GM12872 (cell line): ENCODE results near the gene RNF4.

Source experiments
- CTCF ChIP-seq: IDR thresholded peaks from 3 replicates; pipeline ENCODE4 v1.5.1; 2011; ENCODE audit warnings: low read depth, mild to moderate bottlenecking, low read length, moderate library complexity; ENCODE audit not compliant: insufficient read depth

Gene RNF4

DNA sequence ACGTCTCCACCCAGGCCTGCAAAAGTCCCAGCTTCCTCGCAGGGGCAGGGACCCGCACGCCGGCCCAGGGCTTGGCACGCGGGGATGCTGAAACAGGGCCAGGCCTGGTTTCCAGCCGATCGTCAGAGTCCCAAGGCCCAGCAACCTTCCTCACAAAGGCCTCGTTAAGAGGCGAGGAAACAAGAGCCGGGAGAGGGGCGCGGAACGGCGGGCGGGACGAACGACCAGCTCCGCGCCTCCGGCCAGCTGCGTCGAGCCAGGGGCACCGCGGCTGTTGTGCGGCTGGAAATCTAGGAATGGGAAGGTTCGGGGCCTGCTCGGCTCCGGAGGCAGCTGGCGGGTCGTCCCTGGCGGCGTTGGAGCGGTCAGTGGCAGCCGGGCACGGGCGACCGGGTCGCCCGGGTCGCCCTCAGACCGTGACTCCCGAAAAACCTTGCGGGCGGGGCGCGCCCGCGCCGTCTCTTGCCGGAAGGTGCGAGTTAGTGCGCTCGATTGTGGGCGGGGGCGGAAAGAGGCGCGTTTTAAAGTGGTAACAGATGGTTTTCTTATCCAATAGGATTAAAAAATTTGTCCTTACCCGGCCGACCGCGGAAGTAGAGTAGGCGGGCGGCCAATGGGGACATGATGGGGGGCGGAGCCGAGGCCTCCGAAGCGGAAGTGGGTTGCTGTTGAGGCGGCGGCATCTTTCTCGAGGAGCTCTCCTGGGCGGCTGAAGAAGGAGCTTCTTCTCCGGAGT lies at the start of gene RNF4:
Gene RNF4 (plus strand): TSS at position 651 of the 736 bp plus-strand sequence. CDS start 21,388 bp downstream, outside the sequence.
- TF ChIP-seq CTCF, result no peak

DNA sequence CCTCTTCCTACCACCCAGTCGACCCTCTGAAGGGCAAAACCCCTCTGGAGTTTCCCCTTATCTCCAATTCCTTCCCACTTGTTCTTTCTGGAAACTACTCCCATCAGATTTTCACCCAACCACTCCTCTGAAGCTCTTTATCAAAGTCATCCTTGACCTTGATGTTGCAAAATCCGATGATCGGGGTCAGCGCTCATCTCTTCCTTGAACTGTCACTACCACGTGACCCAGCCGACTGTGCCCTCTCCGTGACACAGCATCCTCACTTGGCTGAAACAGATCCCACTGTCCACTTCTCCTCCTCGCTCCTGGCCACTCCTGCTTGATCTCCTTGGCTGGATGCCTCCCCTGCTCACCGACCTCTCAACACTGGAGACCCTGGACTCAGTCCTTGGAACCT lies 49.1 kb upstream of the RNF4 start:
- no peak for TF ChIP-seq CTCF

- no peak for TF ChIP-seq CTCF
Measured at GRCh38 chr4:2421928-2422327, 47.0 kb upstream of the RNF4 start.

GRCh38 chr4:2423066-2423465 lies 45.8 kb upstream of the RNF4 start:
- TF ChIP-seq CTCF, result no peak

DNA sequence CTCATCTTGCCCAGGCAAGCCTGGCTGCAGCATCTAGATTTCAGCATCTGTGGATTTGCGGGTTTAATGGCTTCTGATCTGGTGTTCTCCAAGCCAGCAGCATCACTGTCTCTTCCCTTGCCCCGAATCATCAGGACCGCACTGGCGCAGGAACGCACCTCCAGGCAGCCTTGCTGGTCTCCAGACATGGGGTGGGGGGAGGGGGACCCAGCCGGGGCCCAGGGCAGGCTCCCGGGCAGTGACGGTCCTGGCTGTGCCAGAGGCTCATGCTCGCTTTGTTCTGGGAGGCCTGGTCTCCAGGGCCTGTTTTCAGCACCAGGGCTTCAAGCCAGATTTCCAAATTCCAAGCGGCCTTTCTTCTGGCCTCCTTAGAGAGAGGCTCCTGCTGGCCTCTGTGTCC lies 45.2 kb upstream of the RNF4 start:
- TF ChIP-seq CTCF, result no peak

DNA sequence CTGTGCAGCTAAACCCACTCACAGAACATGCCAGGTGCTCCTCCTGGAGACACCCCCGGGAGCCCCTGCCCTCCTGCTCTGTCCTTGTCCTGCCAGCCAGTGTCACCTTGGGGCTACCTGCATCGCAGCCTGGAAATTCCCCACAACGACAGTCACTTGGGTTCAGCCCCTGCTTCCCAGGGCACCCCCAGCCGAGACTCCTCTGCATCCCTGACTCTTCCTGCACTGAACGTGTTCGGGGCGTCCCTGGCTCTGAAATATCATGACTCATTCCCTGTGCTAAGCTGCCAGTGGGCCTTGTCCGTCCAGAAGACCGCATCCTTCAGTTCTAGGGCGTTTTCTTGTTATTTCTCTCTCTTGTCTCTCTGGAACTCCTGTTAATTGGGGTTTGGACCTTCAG lies 44.3 kb upstream of the RNF4 start:
- no peak for TF ChIP-seq CTCF

GRCh38 chr4:2425386-2426068 lies 43.4 kb upstream of the RNF4 start:
- no peak for TF ChIP-seq CTCF
